ENCODE results near the gene MTUS2. TPM values are rescaled to one million over a fixed set of nuclear protein-coding genes. Genes with fewer than 3 reads are reported as not detected.

MTUS2 gene
- total RNA-seq, 1 experiment from 2014 or later: not detected

- no peak overlapping the region for H2AFZ ChIP-seq (ENCODE audit: low read length)
Measured at GRCh38 chr13:29187584-29187983, 367.4 kb downstream of the MTUS2 start.

GRCh38 chr13:29190298-29190697, 370.2 kb downstream of the MTUS2 start:
- POLR2A ChIA-PET (ENCODE audit: unreplicated experiment): no interaction called here
- Histone ChIP-seq H3K36me3 (ENCODE audit: low read depth, low read length) (no peaks in the 10 kb centered on the region), H4K20me1 (ENCODE audit: low read length) (no peaks in the 10 kb centered on the region), H3K9me2 (replicated peaks; ENCODE audit: low read length) (no peaks in the 10 kb centered on the region), H3K27ac (ENCODE audit: low read length) (no peak overlapping the region), H3F3A (ENCODE audit: low read length, unreplicated experiment) (no peaks in the 10 kb centered on the region), H3K9me3 (ENCODE audit: low read length) (no peaks in the 10 kb centered on the region), H3K4me3 (ENCODE audit: low read length) (no peak overlapping the region), H3K79me2 (ENCODE audit: low read length) (no peaks in the 10 kb centered on the region), H3K4me2 (ENCODE audit: low read length) (no peak overlapping the region), H3K9ac (ENCODE audit: low read length) (no peak overlapping the region), H3K4me1 (ENCODE audit: insufficient read depth, low read length) (no peaks in the 10 kb centered on the region), H3K27me3 (ENCODE audit: low read length) (no peaks in the 10 kb centered on the region), H2AFZ (ENCODE audit: low read length) (no peak overlapping the region)
- DNase-seq: no peak
- intact Hi-C loops (cut with micrococcal nuclease): no loop called here
- CTCF ChIA-PET: no interaction called here
- TF ChIP-seq EZH2 (IDR thresholded peaks at IDR 0.05; ENCODE audit: low read length, unreplicated experiment): no peak
- no peak for TF ChIP-seq EZH2phosphoT487 (IDR thresholded peaks at IDR 0.05; ENCODE audit: borderline replicate concordance, low read length)
- TF ChIP-seq, protein P1, sequence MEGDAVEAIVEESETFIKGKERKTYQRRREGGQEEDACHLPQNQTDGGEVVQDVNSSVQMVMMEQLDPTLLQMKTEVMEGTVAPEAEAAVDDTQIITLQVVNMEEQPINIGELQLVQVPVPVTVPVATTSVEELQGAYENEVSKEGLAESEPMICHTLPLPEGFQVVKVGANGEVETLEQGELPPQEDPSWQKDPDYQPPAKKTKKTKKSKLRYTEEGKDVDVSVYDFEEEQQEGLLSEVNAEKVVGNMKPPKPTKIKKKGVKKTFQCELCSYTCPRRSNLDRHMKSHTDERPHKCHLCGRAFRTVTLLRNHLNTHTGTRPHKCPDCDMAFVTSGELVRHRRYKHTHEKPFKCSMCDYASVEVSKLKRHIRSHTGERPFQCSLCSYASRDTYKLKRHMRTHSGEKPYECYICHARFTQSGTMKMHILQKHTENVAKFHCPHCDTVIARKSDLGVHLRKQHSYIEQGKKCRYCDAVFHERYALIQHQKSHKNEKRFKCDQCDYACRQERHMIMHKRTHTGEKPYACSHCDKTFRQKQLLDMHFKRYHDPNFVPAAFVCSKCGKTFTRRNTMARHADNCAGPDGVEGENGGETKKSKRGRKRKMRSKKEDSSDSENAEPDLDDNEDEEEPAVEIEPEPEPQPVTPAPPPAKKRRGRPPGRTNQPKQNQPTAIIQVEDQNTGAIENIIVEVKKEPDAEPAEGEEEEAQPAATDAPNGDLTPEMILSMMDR (conservative IDR thresholded peaks at IDR 0.05; ENCODE audit: low read depth, low read length): no peak
- ATAC-seq: no peak
- BruUV-seq (replicated peaks): no TSS peak

More at GRCh38 chr13:29187584-29187983, 367.4 kb downstream of the MTUS2 start:
- Histone ChIP-seq H3F3A (ENCODE audit: low read length, unreplicated experiment) (no peaks in the 10 kb centered on the region), H3K4me3 (ENCODE audit: low read length) (no peak overlapping the region), H3K27ac (ENCODE audit: low read length) (no peak overlapping the region), H3K9me2 (replicated peaks; ENCODE audit: low read length) (no peaks in the 10 kb centered on the region), H3K36me3 (ENCODE audit: low read depth, low read length) (no peaks in the 10 kb centered on the region), H3K27me3 (ENCODE audit: low read length) (no peaks in the 10 kb centered on the region), H4K20me1 (ENCODE audit: low read length) (no peaks in the 10 kb centered on the region), H3K4me1 (ENCODE audit: insufficient read depth, low read length) (no peaks in the 10 kb centered on the region), H3K4me2 (ENCODE audit: low read length) (no peak overlapping the region), H3K9ac (ENCODE audit: low read length) (no peak overlapping the region), H3K9me3 (ENCODE audit: low read length) (no peaks in the 10 kb centered on the region), H3K79me2 (ENCODE audit: low read length) (no peaks in the 10 kb centered on the region)
- CTCF ChIA-PET: no interaction called here
- TF ChIP-seq EZH2phosphoT487 (IDR thresholded peaks at IDR 0.05; ENCODE audit: borderline replicate concordance, low read length) (no peak), EZH2 (IDR thresholded peaks at IDR 0.05; ENCODE audit: low read length, unreplicated experiment) (no peak)
- DNase-seq (no peak), ATAC-seq (no peak)
- BruUV-seq (replicated peaks): no TSS peak
- intact Hi-C loops (cut with micrococcal nuclease): no loop called here
- POLR2A ChIA-PET (ENCODE audit: unreplicated experiment): no interaction called here

- no peak for ATAC-seq
- CTCF ChIA-PET: no interaction called here
- intact Hi-C loops (cut with micrococcal nuclease): no loop called here
- DNase-seq: no peak
- no peaks in the 10 kb centered on the region for H3K9me2 ChIP-seq (replicated peaks; ENCODE audit: low read length)
- POLR2A ChIA-PET (ENCODE audit: unreplicated experiment): no interaction called here
- H3K79me2 ChIP-seq (ENCODE audit: low read length): no peaks in the 10 kb centered on the region
- no peak overlapping the region for H2AFZ ChIP-seq (ENCODE audit: low read length)
- H3K4me3 ChIP-seq (ENCODE audit: low read length): no peak overlapping the region
- H3F3A ChIP-seq (ENCODE audit: low read length, unreplicated experiment): no peaks in the 10 kb centered on the region
- no peaks in the 10 kb centered on the region; the same call in 1 of the 2 replicates for H3K9me3 ChIP-seq (ENCODE audit: low read length)
- H3K27me3 ChIP-seq (ENCODE audit: low read length): no peaks in the 10 kb centered on the region
- no peaks in the 10 kb centered on the region for H3K36me3 ChIP-seq (ENCODE audit: low read depth, low read length)
- H4K20me1 ChIP-seq (ENCODE audit: low read length): no peaks in the 10 kb centered on the region
- no TSS peak for BruUV-seq (replicated peaks)
- no peaks in the 10 kb centered on the region for H3K4me1 ChIP-seq (ENCODE audit: insufficient read depth, low read length)
- no peak overlapping the region for H3K9ac ChIP-seq (ENCODE audit: low read length)
- TF ChIP-seq EZH2 (IDR thresholded peaks at IDR 0.05; ENCODE audit: low read length, unreplicated experiment) (no peak), EZH2phosphoT487 (IDR thresholded peaks at IDR 0.05; ENCODE audit: borderline replicate concordance, low read length) (no peak)
- TF ChIP-seq, protein P1 (conservative IDR thresholded peaks at IDR 0.05; ENCODE audit: low read depth, low read length): no peak
- H3K4me2 ChIP-seq (ENCODE audit: low read length): no peak overlapping the region
- no peak overlapping the region for H3K27ac ChIP-seq (ENCODE audit: low read length)
Measured at GRCh38 chr13:29193083-29193482, 372.9 kb downstream of the MTUS2 start.
